Measurements from ENCODE around the gene MEMO1.

DNA sequence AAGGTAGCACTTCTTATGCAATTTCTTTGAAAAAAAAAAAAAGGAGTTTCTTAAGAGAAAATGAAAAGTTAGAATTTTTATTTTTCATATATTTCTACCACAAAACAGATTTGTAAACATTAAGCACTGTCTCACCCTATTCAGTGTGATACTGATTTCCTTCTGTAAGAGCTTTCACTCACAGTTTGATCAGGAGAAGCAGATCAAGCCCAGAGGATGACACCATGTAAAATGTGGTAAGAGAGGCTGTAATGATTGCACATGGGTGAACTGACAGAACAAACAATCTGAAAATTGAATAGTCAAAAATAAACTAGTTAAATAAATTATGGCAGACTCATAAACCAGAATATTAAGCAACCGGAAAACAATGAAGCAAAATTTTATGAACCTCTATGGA, 54.5 kb downstream of the MEMO1 start:
- TF ChIP-seq, protein P1, sequence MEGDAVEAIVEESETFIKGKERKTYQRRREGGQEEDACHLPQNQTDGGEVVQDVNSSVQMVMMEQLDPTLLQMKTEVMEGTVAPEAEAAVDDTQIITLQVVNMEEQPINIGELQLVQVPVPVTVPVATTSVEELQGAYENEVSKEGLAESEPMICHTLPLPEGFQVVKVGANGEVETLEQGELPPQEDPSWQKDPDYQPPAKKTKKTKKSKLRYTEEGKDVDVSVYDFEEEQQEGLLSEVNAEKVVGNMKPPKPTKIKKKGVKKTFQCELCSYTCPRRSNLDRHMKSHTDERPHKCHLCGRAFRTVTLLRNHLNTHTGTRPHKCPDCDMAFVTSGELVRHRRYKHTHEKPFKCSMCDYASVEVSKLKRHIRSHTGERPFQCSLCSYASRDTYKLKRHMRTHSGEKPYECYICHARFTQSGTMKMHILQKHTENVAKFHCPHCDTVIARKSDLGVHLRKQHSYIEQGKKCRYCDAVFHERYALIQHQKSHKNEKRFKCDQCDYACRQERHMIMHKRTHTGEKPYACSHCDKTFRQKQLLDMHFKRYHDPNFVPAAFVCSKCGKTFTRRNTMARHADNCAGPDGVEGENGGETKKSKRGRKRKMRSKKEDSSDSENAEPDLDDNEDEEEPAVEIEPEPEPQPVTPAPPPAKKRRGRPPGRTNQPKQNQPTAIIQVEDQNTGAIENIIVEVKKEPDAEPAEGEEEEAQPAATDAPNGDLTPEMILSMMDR (IDR thresholded peaks at IDR 0.05) = no peak
- TF ChIP-seq, protein P2, sequence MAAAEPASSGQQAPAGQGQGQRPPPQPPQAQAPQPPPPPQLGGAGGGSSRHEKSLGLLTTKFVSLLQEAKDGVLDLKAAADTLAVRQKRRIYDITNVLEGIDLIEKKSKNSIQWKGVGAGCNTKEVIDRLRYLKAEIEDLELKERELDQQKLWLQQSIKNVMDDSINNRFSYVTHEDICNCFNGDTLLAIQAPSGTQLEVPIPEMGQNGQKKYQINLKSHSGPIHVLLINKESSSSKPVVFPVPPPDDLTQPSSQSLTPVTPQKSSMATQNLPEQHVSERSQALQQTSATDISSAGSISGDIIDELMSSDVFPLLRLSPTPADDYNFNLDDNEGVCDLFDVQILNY (CRISPR knock-in tag; IDR thresholded peaks at IDR 0.05) = no peak

Measured in WTC11 (cell line).